ENCODE data around the gene TTLL11.

Gene TTLL11

DNA sequence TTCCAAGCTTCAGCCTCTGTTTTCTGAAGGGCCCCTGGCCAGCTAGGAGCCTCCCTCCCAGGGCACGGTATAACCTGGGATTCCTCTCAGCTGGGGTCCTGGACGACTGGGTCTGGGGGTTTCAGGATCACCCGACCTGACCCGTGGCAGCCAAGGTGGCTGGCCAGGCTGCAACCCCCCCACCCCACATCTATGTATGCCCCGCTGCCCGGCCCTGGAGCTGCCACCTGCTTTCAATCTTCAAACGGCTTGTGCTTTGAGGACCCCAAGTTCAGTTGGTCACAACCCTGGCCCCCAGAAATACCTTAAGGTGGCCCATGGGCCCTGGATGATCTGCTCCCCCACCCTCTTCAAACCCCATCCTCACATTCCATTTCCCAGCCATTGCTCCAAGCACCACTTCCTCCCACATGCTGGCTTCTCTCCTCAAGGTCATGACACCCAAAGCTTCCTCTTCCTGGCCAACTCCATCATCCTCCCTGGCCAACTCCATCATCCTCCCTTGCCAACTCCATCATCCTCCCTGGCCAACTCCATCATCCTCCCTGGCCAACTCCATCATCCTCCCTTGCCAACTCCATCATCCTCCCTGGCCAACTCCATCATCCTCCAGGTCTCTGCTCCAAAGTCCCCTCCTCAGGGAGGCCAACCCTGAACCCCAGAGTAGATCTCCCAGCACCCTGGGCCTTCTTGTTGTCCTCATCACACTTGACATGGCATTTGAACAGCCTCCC is 17.2 kb upstream of the TTLL11 start:
- no peak for DNase-seq (ENCODE audit: low read depth, low spot score)

DNA sequence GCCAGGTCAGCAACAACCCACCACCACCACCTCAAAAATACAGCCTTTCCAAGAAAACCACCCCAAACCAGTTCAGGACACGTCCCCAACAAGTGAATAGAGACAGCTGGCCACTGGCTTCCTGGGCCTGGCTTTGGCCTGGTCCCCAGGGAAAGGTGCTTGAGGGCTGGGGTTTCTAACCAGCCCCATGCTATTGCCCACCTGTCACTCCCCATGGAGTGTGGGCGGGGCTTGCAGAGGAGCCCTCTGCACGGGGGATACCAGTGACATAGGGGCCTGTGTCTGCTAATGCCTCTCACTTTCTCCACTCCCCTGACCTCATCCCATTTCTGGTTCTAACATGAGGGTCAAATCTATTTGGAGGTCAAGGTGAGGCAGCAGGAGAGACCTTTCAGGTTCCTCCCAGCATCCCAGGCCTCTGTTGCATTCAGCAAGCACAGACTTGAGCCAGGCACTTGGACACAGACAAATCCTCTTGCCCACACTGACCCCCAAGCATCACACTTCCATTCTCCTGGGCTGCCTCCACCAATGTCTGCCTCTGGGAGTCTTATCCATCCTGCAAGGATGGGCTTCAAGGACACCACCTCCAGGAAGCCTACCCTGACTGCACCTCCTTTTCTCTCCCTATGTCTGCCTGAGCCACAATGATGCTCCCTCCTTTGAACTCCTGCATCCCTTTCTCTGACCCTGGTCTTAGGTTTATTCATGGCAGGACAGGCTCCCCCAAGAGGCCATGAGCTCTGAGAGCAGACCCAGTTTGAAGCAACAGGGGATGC is 16.1 kb upstream of the TTLL11 start:
- no peak for DNase-seq (ENCODE audit: low read depth, low spot score)

GRCh38 chr9:122107291-122107805 is 14.2 kb upstream of the TTLL11 start:
- no peak for DNase-seq (ENCODE audit: low read depth, low spot score)

DNA sequence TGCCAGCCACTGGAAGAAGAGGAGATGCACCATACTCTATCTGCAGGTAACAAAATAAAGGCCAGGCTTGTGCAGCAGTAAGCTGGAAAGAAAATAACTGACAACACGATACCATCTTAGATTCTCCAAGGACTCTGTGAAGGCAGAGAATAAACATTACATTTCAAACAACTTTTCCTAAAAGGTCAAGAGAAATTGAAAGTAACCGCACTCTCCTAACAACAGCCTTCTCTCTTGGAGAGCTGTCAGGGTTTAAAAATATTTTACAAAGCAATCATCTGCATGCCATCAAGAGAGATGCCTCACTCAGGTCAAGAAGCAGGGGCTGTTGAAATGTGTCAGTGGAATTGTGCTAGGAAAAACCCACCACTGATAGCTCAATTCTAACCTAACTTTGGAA is 13.5 kb upstream of the TTLL11 start:
- no peak for DNase-seq (ENCODE audit: low read depth, low spot score)

- DNase-seq (ENCODE audit: low read depth, low spot score), result no peak
Observed at GRCh38 chr9:122103985-122104384, 10.9 kb upstream of the TTLL11 start.

DNA sequence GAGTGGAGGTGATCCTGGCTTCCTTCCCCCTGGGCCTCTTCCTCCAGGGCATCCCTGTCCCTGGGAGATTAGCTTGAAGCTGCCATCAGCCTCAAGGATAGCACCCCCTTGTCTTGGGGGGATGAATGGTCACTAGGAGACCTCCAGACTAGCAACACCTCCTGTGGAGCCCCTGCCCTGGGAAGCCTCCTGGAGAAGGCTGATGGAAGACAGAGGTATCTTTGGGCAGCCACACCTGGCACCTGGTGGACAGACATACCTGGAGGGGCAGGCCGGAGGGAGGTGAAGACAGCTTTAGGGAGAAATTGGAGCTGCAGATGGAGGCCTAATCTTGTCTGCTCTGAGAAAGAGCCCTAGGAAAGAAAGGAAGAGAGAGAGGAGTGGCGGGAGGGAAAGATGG is 9.0 kb upstream of the TTLL11 start:
- no peak for DNase-seq (ENCODE audit: low read depth, low spot score)

- DNase-seq (ENCODE audit: low read depth, low spot score), result no peak
Observed at GRCh38 chr9:122100756-122101155, 7.6 kb upstream of the TTLL11 start.

DNA sequence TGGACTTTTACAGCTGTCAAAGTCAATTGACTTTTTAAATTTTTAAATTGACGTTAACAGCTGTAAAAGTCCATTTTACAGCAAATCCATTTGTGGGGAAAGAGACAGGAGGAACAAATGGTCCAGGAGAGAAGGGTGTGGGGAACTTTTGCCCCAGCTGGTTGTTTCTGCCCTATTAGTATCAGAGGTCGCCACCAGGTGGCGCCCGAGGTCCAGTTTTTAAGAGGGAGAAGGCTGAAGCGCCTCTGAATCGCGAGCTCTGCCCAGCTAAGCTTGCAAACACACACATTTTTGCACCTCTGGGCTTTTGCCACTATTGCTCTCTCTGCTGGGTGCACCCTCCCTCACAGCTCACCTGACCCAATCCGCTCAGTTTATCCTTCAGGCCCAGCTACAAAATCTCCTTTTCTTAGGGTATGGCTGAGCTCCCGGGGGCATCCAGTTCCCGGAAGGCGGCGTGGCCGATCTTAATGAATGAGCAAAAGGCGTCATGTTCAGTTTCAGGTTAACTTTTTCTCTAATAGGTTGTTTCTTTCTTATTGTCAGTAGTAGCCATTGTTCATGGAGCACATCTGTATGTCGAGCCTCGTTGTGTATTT is 6.3 kb upstream of the TTLL11 start:
- peak; percentile 69 for DNase-seq (ENCODE audit: low read depth, low spot score)

GRCh38 chr9:122097679-122098315 is 4.7 kb upstream of the TTLL11 start:
- DNase-seq (ENCODE audit: low read depth, low spot score), result no peak

GRCh38 chr9:122096620-122097415 is 3.7 kb upstream of the TTLL11 start:
- DNase-seq (ENCODE audit: low read depth, low spot score), result no peak

DNA sequence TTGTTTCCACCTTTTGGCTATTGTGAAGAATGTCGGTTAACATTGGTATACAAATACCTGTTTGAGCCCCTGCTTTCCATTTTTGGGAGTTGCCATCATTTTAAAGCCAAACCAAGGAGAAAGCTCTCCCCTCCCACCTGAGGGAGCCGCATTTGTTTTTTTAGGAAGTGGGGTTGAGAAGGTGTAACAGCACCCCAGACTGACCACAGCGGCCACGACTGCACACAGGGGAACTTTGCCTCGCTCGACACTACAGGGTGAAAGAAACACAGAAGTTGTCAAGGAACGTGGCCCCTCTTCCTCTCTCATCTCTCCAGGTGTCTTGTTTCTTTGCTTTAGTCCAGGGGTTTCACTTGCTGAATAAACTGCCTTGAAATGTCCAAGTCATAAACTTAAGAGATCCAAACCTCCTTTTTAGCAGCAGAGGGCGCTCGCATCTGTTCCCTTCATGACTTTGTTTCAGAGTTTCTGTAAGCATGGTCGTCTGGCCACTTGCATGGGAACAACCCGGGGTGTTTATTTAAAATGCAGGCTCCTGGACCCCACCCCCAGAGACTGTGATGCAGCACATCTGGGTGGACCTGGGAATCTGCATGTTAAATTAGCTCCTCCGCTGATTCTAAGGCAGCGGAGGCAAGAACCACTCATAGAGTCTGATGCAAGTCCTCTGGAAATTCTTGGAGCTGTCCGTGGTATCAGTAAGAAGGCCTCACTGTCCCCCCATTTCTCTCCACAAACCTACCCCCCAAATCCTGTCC is 2.1 kb upstream of the TTLL11 start:
- peak; percentile 34 for DNase-seq (ENCODE audit: low read depth, low spot score)

GRCh38 chr9:122091682-122092592 is 1.2 kb downstream of the TTLL11 start:
- DNase-seq (ENCODE audit: low read depth, low spot score), result no peak

DNA sequence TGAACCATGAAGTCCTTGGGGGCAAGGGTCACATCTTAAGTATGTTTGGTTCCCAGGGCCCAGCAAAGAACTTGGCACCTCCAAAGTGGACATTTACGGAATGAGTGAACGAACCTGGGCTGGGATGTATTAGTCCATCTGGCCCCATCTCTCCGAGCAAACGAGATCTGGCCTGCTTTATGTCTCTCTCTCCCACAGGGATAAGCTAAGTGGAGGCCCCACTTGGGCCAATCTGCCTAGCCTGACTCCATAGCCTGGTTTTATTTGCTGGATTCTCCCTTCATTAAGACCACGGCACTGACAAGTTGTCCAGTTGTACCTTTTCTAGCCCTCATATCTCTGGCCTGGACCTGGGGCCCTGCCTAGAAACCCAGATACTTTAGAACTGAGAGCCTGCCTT is 2.1 kb downstream of the TTLL11 start:
- no peak for DNase-seq (ENCODE audit: low read depth, low spot score)

- no peak for DNase-seq (ENCODE audit: low read depth, low spot score)
Observed at GRCh38 chr9:122090287-122090883, 2.7 kb downstream of the TTLL11 start.

DNA sequence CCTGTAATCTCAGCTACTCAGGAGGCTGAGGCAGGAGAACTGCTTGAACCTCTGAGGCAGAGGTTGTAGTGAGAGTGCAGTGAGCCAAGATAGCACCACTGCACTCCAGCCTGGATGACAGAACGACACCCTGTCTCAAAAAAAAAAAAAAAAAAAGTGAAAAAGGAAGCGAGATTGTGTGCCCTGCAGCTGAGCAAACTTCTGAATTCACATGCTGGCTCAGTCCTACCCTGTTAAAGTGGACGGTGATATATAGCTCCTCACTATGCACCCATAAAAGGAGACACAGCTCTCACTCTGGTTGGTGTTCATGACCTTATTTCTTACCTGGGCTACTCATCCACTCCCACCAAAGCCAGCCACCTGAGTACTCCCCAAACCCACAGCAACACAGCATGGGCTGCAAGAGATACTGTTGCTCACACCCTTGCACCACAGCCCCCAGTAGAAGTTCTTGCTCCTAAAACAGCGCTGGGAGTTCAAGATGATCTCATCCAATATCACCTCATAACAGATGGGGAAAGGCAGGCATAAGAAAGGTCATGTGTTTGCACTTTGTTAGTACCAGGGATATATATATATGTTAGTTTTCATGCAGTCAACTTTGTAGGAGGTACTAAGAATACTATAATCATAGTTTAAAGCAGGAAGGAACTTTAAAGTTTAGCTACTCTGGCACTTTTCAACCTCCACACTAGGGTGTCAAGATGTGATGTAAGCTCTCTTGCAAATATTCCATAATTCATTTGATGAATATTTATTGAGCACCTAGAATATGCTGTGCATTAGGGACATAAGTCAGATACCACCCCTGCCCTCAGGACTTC is 4.0 kb downstream of the TTLL11 start:
- no peak for DNase-seq (ENCODE audit: low read depth, low spot score)

- no peak for DNase-seq (ENCODE audit: low read depth, low spot score)
Observed at GRCh38 chr9:122087406-122088200, 5.5 kb downstream of the TTLL11 start.

DNA sequence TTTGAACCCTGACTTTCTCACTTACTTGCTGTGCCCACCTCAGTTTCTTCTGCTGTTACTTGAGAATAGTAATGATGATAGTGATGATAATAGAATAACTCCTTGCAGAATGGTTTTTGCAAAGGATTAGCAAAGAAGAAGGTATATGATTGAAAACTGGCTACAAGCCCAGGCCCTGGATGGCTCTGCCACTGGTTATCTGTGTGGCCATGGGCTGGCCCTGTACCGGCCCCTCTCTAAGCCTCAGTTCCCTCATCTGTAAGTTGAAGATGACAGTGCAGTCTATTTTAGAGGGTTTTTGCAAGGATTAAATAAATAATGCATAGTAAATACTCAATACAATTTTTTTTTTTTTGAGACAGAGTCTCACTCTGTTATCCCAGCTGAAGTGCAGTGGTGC is 6.2 kb downstream of the TTLL11 start:
- DNase-seq (ENCODE audit: low read depth, low spot score), result no peak

All from activated CD4-positive, CD25-positive, alpha-beta regulatory T cell treated with anti-CD3 and anti-CD28 coated beads, Interleukin-2, amount 50 U/mL, for 16 hours (primary cell).